Neutrophil (primary cell): ENCODE data around the gene SLC2A5.
"Not testable (repeated sequence)": the region's sequence is repeated elsewhere in the genome, so short reads cannot be mapped to it uniquely, and the experiment has no call there.

Experiments
- H3K27ac ChIP-seq: fragments of 200-600 bp; sonication (generic); 2 replicates; pipeline ENCODE4 v1.5.1; 2016; ENCODE audit warnings: mild to moderate bottlenecking, moderate library complexity
- H3K27me3 ChIP-seq: fragments of 200-600 bp; sonication (generic); 2 replicates; pipeline ENCODE4 v1.6.0; 2016; ENCODE audit warnings: mild to moderate bottlenecking
- H3K36me3 ChIP-seq: fragments of 200-600 bp; sonication (generic); 2 replicates; pipeline ENCODE4 v1.5.1; 2017
- H3K4me1 ChIP-seq, 2 experiments: fragments of 200-600 bp in 1 of 2; sonication (generic) in 1 of 2; 1 replicate in 1 of 2; 2 replicates in 1 of 2; pipeline versions ENCODE4 v1.5.1 to v1.6.1; 2013 to 2016; ENCODE audit warnings: low read depth in 1 of 2, low read length in 1 of 2, mild to moderate bottlenecking in 1 of 2, moderate library complexity in 1 of 2; ENCODE audit not compliant: control insufficient read depth in 1 of 2, insufficient read depth in 1 of 2
- H3K4me3 ChIP-seq, 2 experiments: fragments of 200-600 bp in 1 of 2; sonication (generic) in 1 of 2; 1 replicate in 1 of 2; 2 replicates in 1 of 2; pipeline ENCODE4 v1.5.1; 2013 to 2016; ENCODE audit warnings: low read depth in 1 of 2, low read length in 1 of 2, mild to moderate bottlenecking in 1 of 2, moderate library complexity in 1 of 2
- H3K9me3 ChIP-seq: fragments of 200-600 bp; sonication (generic); 2 replicates; pipeline ENCODE4 v1.5.1; 2016
- TF ChIP-seq, protein P1 (sequence below): fragments of 200-600 bp; sonication (generic); IDR thresholded peaks from 2 replicates; pipeline ENCODE4 v1.5.1; 2016; ENCODE audit warnings: antibody characterized with exemption

The SLC2A5 gene

DNA sequence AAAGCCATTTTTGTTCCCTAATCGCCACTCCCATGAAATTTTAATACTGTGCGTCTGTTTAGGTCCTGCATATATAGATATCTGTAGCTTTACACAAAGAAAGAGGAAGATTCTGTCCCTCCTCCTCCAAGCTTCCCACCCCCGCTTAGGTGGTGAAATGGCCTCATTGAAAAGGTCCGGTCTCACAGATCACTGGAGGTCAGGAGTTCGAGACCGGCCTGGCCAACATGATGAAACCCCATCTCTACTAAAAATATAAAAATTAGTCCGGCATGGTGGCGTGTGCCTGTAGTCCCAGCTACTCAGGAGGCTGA lies 64.1 kb downstream of the SLC2A5 start:
- H3K4me1 ChIP-seq = peaks cover 10 to 13% of the 10 kb centered on the region in 2 experiments
- no peak overlapping the region for H3K27ac ChIP-seq
- H3K27me3 ChIP-seq = no peaks in the 10 kb centered on the region
- TF ChIP-seq, protein P1, sequence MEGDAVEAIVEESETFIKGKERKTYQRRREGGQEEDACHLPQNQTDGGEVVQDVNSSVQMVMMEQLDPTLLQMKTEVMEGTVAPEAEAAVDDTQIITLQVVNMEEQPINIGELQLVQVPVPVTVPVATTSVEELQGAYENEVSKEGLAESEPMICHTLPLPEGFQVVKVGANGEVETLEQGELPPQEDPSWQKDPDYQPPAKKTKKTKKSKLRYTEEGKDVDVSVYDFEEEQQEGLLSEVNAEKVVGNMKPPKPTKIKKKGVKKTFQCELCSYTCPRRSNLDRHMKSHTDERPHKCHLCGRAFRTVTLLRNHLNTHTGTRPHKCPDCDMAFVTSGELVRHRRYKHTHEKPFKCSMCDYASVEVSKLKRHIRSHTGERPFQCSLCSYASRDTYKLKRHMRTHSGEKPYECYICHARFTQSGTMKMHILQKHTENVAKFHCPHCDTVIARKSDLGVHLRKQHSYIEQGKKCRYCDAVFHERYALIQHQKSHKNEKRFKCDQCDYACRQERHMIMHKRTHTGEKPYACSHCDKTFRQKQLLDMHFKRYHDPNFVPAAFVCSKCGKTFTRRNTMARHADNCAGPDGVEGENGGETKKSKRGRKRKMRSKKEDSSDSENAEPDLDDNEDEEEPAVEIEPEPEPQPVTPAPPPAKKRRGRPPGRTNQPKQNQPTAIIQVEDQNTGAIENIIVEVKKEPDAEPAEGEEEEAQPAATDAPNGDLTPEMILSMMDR = no peak
- no peak overlapping the region for H3K4me3 ChIP-seq
- H3K9me3 ChIP-seq = no peaks in the 10 kb centered on the region
- H3K36me3 ChIP-seq = no peaks in the 10 kb centered on the region

DNA sequence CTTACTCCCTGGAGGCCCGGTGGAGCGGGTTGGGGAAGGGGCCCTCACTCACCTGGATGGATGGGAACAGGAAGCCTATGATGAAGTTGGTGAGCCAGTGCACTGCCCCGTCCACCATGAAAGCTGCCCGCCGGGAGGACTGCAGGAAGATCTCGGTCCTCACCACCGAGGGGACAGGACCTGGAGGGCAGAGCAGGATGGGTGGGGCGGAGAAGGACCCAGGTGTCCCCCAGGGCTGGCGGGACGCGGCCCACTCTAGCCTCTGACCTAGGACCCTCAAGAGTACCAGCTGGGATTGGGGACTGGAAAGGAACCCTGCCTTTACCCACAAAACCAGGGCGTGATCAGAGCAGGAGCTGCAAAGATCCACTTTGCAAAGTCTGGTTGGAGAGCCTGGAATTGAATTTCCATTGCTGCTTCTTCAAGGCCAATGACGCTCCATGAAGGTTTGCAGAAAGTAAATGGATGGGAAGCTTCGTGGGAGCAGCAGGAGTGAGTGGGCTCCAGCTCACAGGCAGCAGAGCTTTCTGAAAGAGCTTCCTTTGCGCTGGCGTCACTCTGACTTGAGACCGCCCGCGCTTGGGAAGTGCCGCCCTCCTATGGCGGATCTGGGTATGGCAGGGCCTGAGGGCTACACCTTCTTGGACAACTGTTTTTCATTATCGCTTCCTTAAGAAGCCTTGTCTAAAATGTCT lies 64.6 kb downstream of the SLC2A5 start:
- TF ChIP-seq, protein P1 = peak; percentile 94
- peaks cover 10 to 13% of the 10 kb centered on the region in 2 experiments for H3K4me1 ChIP-seq
- no peak overlapping the region for H3K4me3 ChIP-seq
- no peaks in the 10 kb centered on the region for H3K27me3 ChIP-seq
- H3K9me3 ChIP-seq = no peaks in the 10 kb centered on the region
- no peaks in the 10 kb centered on the region for H3K36me3 ChIP-seq
- H3K27ac ChIP-seq = no peak overlapping the region

DNA sequence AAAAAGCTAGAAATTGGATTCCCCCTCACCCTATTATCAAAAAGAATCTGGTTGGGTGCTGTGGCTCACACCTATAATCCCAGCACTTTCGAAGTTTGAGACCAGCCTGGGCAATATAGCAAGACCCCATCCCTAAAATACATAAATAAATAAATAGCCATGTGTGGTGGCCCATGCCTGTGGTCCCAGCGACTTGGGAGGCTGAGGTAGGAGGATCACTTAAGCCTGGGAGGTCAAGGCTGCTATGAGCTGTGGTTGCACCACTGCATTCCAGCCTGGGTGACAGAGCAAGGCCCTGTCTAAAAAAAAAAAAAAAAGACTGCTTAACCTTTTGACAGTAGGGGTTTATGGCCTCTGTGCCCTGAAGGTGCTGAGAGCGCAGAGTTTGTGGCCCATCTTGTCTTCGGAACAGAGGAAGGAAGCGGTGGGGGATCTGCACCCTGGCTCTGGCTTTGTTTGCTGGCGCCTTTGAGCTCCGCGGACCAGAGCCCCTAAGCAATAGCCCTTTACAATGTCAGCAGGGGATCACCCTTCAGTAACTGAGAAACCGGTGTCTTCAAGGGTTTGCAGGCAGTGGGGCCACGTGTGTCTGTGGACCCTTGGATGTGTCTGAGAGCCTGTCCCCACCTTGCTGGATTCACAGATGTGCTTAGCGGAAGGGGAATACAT lies 65.3 kb downstream of the SLC2A5 start:
- TF ChIP-seq, protein P1 = no peak
- peaks cover 10 to 13% of the 10 kb centered on the region in 2 experiments for H3K4me1 ChIP-seq
- no peak overlapping the region for H3K27ac ChIP-seq
- no peaks in the 10 kb centered on the region for H3K9me3 ChIP-seq
- no peaks in the 10 kb centered on the region for H3K36me3 ChIP-seq
- no peak overlapping the region for H3K4me3 ChIP-seq
- H3K27me3 ChIP-seq = no peaks in the 10 kb centered on the region

DNA sequence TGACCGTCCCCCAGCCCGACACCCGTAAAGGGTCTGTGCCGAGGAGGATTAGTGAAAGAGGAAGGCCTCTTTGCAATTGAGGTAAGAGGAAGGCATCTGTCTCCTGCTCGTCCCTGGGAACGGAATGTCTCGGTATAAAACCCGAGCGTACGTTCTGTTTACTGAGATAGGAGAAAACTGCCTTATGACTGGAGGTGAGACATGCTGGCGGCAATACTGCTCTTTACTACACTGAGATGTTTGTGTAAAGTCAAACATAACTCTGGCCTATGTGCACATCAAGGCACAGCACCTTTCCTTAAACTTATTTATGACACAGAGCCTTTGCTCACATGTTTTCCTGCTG lies 67.2 kb downstream of the SLC2A5 start:
- H3K4me3 ChIP-seq, H3K36me3 ChIP-seq, H3K27ac ChIP-seq, H3K27me3 ChIP-seq, H3K9me3 ChIP-seq: not testable (repeated sequence)
- H3K4me1 ChIP-seq = peaks cover 10 to 13% of the 10 kb centered on the region in 2 experiments

DNA sequence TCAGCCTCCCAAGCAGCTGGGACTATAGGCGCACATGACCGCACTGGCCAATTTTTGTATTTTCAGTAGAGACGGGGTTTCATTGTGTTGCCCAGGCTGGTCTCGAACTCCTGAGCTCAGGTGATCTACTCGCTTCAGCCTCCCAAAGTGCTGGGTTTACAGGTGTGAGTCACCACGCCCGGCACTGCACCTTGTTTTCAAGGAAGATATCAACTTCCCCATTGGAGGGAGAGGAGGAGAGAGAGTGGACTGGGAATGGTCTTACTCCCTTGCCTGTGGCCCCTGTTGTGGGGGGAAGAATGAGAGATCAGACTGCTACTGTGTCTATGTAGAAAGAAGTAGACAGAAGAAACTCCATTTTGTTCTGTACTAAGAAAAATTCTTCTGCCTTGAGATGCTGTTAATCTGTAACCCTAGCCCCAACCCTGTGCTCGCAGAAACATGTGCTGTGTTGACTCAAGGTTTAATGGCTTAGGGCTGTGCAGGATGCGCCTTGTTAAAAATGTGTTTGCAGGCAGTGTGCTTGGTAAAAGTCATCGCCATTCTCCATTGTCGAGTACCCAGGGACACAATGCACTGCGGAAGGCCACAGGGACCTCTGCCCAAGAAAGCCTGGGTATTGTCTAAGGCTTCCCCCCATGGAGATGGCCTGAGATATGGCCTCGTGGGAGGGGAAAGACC lies 67.8 kb downstream of the SLC2A5 start:
- not testable (repeated sequence) for H3K9me3 ChIP-seq, H3K27me3 ChIP-seq, H3K27ac ChIP-seq, H3K4me3 ChIP-seq, H3K36me3 ChIP-seq
- peaks cover 10 to 13% of the 10 kb centered on the region in 2 experiments for H3K4me1 ChIP-seq

DNA sequence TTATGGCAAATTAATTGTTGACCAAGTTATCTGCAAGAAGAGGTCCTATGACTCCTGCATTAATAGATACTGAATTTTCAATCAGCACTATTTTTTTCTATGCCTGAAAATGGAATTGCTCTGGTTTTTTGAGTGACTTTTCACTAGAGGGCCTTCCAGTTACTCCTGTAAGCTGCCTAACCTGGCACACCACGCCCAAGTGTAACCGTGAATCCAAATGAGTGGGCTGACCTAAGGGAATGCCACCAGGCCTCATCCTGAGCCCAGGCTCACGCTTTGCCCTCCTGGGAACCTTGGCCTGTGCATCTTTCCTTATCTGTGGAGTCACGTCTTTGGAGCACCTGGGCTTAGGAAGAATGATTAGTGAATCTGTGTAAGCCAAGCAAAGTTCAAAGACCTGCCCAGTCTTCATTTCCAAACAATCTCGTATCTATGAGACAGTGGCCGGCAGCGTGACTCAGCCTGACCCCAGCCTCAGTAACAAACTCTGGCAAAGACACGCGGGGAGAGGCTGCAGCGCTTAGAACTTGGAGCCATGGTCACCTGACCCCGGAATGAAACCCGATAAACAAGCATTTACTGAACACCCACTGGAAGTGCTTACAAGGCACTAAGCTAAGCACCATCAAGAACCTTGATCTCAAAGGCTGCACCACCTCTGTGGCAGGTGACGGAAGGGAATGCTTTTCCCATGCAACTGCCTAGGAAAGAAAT lies 75.3 kb downstream of the SLC2A5 start:
- not testable (repeated sequence) for H3K4me1 ChIP-seq, H3K27me3 ChIP-seq, H3K27ac ChIP-seq, H3K36me3 ChIP-seq, H3K4me3 ChIP-seq, H3K9me3 ChIP-seq
